ENCODE results near the gene RNF157.
"Not testable (repeated sequence)": the region's sequence is repeated elsewhere in the genome, so short reads cannot be mapped to it uniquely, and the experiment has no call there.

Gene RNF157

GRCh38 chr17:76254275-76254674, 14.0 kb upstream of the RNF157 start:
- DNase-seq (ENCODE audit: low spot score): no peak
- TF ChIP-seq CTCF (IDR thresholded peaks at IDR 0.05; ENCODE audit: extremely low read depth, missing control alignments): no peak

- TF ChIP-seq CTCF (IDR thresholded peaks at IDR 0.05; ENCODE audit: extremely low read depth, missing control alignments): no peak
- DNase-seq (ENCODE audit: low spot score): no peak
These were observed 13.5 kb upstream of the RNF157 start for GRCh38 chr17:76253841-76254240.

- DNase-seq (ENCODE audit: low spot score): not testable (repeated sequence)
These were observed 12.9 kb upstream of the RNF157 start for GRCh38 chr17:76252967-76253766.

GRCh38 chr17:76252040-76252954, 12.0 kb upstream of the RNF157 start:
- TF ChIP-seq CTCF (IDR thresholded peaks at IDR 0.05; ENCODE audit: extremely low read depth, missing control alignments): no peak
- no peak for DNase-seq (ENCODE audit: low spot score)

- DNase-seq (ENCODE audit: low spot score): no peak
- TF ChIP-seq CTCF (IDR thresholded peaks at IDR 0.05; ENCODE audit: extremely low read depth, missing control alignments): no peak
These were observed 11.3 kb upstream of the RNF157 start for GRCh38 chr17:76251478-76252039.

GRCh38 chr17:76250141-76250540, 9.8 kb upstream of the RNF157 start:
- DNase-seq (ENCODE audit: low spot score): no peak
- no peak for TF ChIP-seq CTCF (IDR thresholded peaks at IDR 0.05; ENCODE audit: extremely low read depth, missing control alignments)

- DNase-seq (ENCODE audit: low spot score): no peak
These were observed 7.9 kb upstream of the RNF157 start for GRCh38 chr17:76248013-76248782.

More at GRCh38 chr17:76248013-76248782, 7.9 kb upstream of the RNF157 start:
- no peak for TF ChIP-seq CTCF (IDR thresholded peaks at IDR 0.05; ENCODE audit: extremely low read depth, missing control alignments)
